Naive thymus-derived CD4-positive, alpha-beta T cell (primary cell): Measurements from ENCODE around the gene AMOTL1. TPM values are rescaled to one million over a fixed set of nuclear protein-coding genes. Genes with fewer than 3 reads are reported as not detected.
"Not testable (repeated sequence)": the region's sequence is repeated elsewhere in the genome, so short reads cannot be mapped to it uniquely, and the experiment has no call there.

ENCODE experiments used
- ATAC-seq: fragments of 150-1000 bp; cut with Tn5 transposase; 2 replicates; pipeline ENCODE4 v1.10.0; 2021; ENCODE audit warnings: mild to moderate bottlenecking, moderate library complexity
- CTCF ChIA-PET: fragments of 350-600 bp; sonication (Branson Sonifier 250); formaldehyde crosslinking; loops from one replicate; lab custom pipeline; 2021; ENCODE audit warnings: antibody characterized with exemption; lab: Charles Lee
- POLR2A ChIA-PET: fragments of 350-600 bp; sonication (Branson Sonifier 250); formaldehyde crosslinking; loops from one replicate; lab custom pipeline; 2021; ENCODE audit warnings: antibody characterized with exemption, inconsistent platforms; lab: Charles Lee
- DNase-seq, 9 donors: peaks; one replicate each; pipeline versions ENCODE4 v3.0.0 to v3.0.0-alpha.2; 2020 to 2022; ENCODE audit warnings: mixed read lengths in 1 of 9
- H3K27ac ChIP-seq: one replicate; pipeline ENCODE4 v1.7.0; 2013; ENCODE audit warnings: mild to moderate bottlenecking, low read depth, low read length, moderate library complexity
- H3K27me3 ChIP-seq, 2 donors: one replicate each; pipeline ENCODE4 v1.7.0; 2013; ENCODE audit warnings: low read length in 2 of 2, mild to moderate bottlenecking in 2 of 2, moderate library complexity in 2 of 2; ENCODE audit not compliant: control insufficient read depth in 2 of 2, insufficient read depth in 2 of 2
- H3K36me3 ChIP-seq, 3 experiments: 1 replicate in 2 of 3; 2 replicates in 1 of 3; pipeline ENCODE4 v1.7.0; 2013; ENCODE audit warnings: low read length in 3 of 3, mild to moderate bottlenecking in 3 of 3, moderate library complexity in 1 of 3; ENCODE audit not compliant: insufficient read depth in 3 of 3, control insufficient read depth in 2 of 3
- H3K4me1 ChIP-seq, 2 donors: one replicate each; pipeline ENCODE4 v1.7.0; 2013; ENCODE audit warnings: low read length in 2 of 2, mild to moderate bottlenecking in 2 of 2, moderate library complexity in 1 of 2; ENCODE audit not compliant: control insufficient read depth in 2 of 2, insufficient read depth in 2 of 2
- H3K4me3 ChIP-seq: 2 replicates; pipeline ENCODE4 v1.7.0; 2013; ENCODE audit warnings: mild to moderate bottlenecking, low read length
- H3K9me3 ChIP-seq, 3 experiments: 1 replicate in 2 of 3; 2 replicates in 1 of 3; pipeline ENCODE4 v1.7.0; 2013; ENCODE audit warnings: low read length in 3 of 3; ENCODE audit not compliant: control insufficient read depth in 2 of 3
- H3K27ac Mint-ChIP-seq, 9 donors: one replicate each; pipeline ENCODE4 v1.8.0; 2020 to 2022; ENCODE audit warnings: mixed read lengths in 9 of 9, mild to moderate bottlenecking in 8 of 9, moderate library complexity in 5 of 9, inconsistent platforms in 2 of 9
- H3K27me3 Mint-ChIP-seq, 5 donors: one replicate each; pipeline ENCODE4 v1.8.0; 2021 to 2022; ENCODE audit warnings: mixed read lengths in 5 of 5, mild to moderate bottlenecking in 1 of 5
- H3K36me3 Mint-ChIP-seq, 5 donors: one replicate each; pipeline ENCODE4 v1.8.0; 2020 to 2022; ENCODE audit warnings: mixed read lengths in 5 of 5, mild to moderate bottlenecking in 3 of 5, inconsistent platforms in 1 of 5
- H3K4me1 Mint-ChIP-seq, 7 donors: one replicate each; pipeline ENCODE4 v1.8.0; 2020 to 2022; ENCODE audit warnings: mixed read lengths in 7 of 7, mild to moderate bottlenecking in 3 of 7, inconsistent platforms in 1 of 7
- H3K4me3 Mint-ChIP-seq, 10 donors: one replicate each; pipeline ENCODE4 v1.8.0; 2020 to 2022; ENCODE audit warnings: mild to moderate bottlenecking in 10 of 10, mixed read lengths in 10 of 10, moderate library complexity in 6 of 10, inconsistent platforms in 2 of 10
- H3K9me3 Mint-ChIP-seq, 11 donors: one replicate each; pipeline ENCODE4 v1.8.0; 2020 to 2022; ENCODE audit warnings: mixed read lengths in 11 of 11, mild to moderate bottlenecking in 4 of 11, inconsistent platforms in 1 of 11, moderate library complexity in 1 of 11
- intact Hi-C, 2 donors: fragments of 100-400 bp; cut with micrococcal nuclease; formaldehyde crosslinking; loops; one replicate each; pipeline ENCODE4 v1.15.1; 2023
- polyA plus RNA-seq, 2 donors: library from polyadenylated mRNA; unstranded; fragments of 300-500 nt; fragmentation: Illumina TruSeq; gene quantifications; one replicate each; pipeline ENCODE4 v1.2.3, GENCODE V29; 2021
- total RNA-seq, 6 experiments: library from RNA in 5 of 6; stranded (reverse) in 5 of 6; gene quantifications; 1 replicate in 5 of 6; 2 replicates in 1 of 6; pipeline ENCODE4 v1.2.3 and lab custom pipeline; 2021 to 2026

AMOTL1 gene
- total and polyA plus RNA-seq, 7 experiments from 2014 or later: 0.05 to 6.3 (median 0.27) TPM; not detected in 2

GRCh38 chr11:94907226-94907625 is 139.1 kb downstream of the AMOTL1 start:
- no peak for DNase-seq
- H3K4me3 ChIP-seq: no peak overlapping the region
- Mint-ChIP-seq H3K27me3 (peaks cover 0 to 6% (median 0%) of the 10 kb centered on the region in 5 donors), H3K4me1 (peaks cover 0 to 8% (median 0%) of the 10 kb centered on the region in 7 donors), H3K4me3 (no peak overlapping the region), H3K36me3 (peaks cover 0 to 27% (median 13%) of the 10 kb centered on the region in 5 donors), H3K9me3 (peaks cover 0 to 11% (median 2%) of the 10 kb centered on the region in 11 donors), H3K27ac (no peak overlapping the region)
- H3K27ac ChIP-seq: no peak overlapping the region
- no peaks in the 10 kb centered on the region for H3K4me1 ChIP-seq
- ChIA-PET POLR2A (no interaction called here), CTCF (no interaction called here)
- H3K27me3 ChIP-seq: no peaks in the 10 kb centered on the region
- no peaks in the 10 kb centered on the region for H3K9me3 ChIP-seq
- no peak for ATAC-seq
- intact Hi-C loops: no loop called here
- H3K36me3 ChIP-seq: no peaks in the 10 kb centered on the region

- Histone ChIP-seq H3K27ac (no peak overlapping the region), H3K4me3 (no peak overlapping the region), H3K36me3 (no peaks in the 10 kb centered on the region), H3K27me3 (no peaks in the 10 kb centered on the region), H3K9me3 (no peaks in the 10 kb centered on the region), H3K4me1 (no peaks in the 10 kb centered on the region)
- DNase-seq: no peak
- Mint-ChIP-seq H3K27me3 (peaks cover 0 to 3% (median 0%) of the 10 kb centered on the region in 5 donors), H3K9me3 (peaks cover 0 to 11% (median 1%) of the 10 kb centered on the region in 11 donors), H3K27ac (no peak overlapping the region), H3K4me1 (peaks cover 0 to 8% (median 0%) of the 10 kb centered on the region in 7 donors), H3K4me3 (no peak overlapping the region), H3K36me3 (peaks cover 0 to 27% (median 12%) of the 10 kb centered on the region in 5 donors)
- no peak for ATAC-seq
- ChIA-PET POLR2A (no interaction called here), CTCF (no interaction called here)
- intact Hi-C loops: no loop called here
Measured at GRCh38 chr11:94909371-94909820, 141.2 kb downstream of the AMOTL1 start.

GRCh38 chr11:94910270-94910669 is 142.1 kb downstream of the AMOTL1 start:
- Histone ChIP-seq H3K27ac (no peak overlapping the region), H3K27me3 (no peaks in the 10 kb centered on the region), H3K4me1 (no peaks in the 10 kb centered on the region), H3K36me3 (no peaks in the 10 kb centered on the region), H3K4me3 (no peak overlapping the region), H3K9me3 (no peaks in the 10 kb centered on the region)
- ChIA-PET CTCF (no interaction called here), POLR2A (no interaction called here)
- Mint-ChIP-seq H3K4me1 (peaks cover 0 to 8% (median 0%) of the 10 kb centered on the region in 7 donors), H3K4me3 (no peak overlapping the region), H3K36me3 (peaks cover 0 to 26% (median 9%) of the 10 kb centered on the region in 5 donors), H3K9me3 (peaks cover 0 to 11% (median under 1%) of the 10 kb centered on the region in 11 donors), H3K27me3 (peaks cover 0 to 3% (median 0%) of the 10 kb centered on the region in 5 donors), H3K27ac (no peak overlapping the region)
- ATAC-seq (no peak), DNase-seq (no peak)
- intact Hi-C loops: no loop called here

- Mint-ChIP-seq H3K9me3 (peaks cover 0 to 11% (median 0%) of the 10 kb centered on the region in 11 donors), H3K27me3 (peaks cover 0 to 6% (median 0%) of the 10 kb centered on the region in 5 donors), H3K4me1 (peaks cover 0 to 8% (median 0%) of the 10 kb centered on the region in 7 donors), H3K4me3 (no peak overlapping the region), H3K36me3 (peaks cover 0 to 21% (median 9%) of the 10 kb centered on the region in 5 donors), H3K27ac (no peak overlapping the region)
- no peak overlapping the region for H3K27ac ChIP-seq
- POLR2A ChIA-PET: no interaction called here
- H3K36me3 ChIP-seq: no peaks in the 10 kb centered on the region
- H3K27me3 ChIP-seq: no peaks in the 10 kb centered on the region
- no peaks in the 10 kb centered on the region for H3K4me1 ChIP-seq
- intact Hi-C loops: no loop called here
- CTCF ChIA-PET: no interaction called here
- no peak for ATAC-seq
- H3K4me3 ChIP-seq: no peak overlapping the region
- DNase-seq: no peak
- no peaks in the 10 kb centered on the region for H3K9me3 ChIP-seq
Measured at GRCh38 chr11:94910779-94911178, 142.6 kb downstream of the AMOTL1 start.

GRCh38 chr11:94912806-94913205 is 144.7 kb downstream of the AMOTL1 start:
- Histone ChIP-seq H3K9me3 (no peaks in the 10 kb centered on the region), H3K27me3 (no peaks in the 10 kb centered on the region), H3K27ac (no peak overlapping the region), H3K36me3 (no peaks in the 10 kb centered on the region), H3K4me1 (no peaks in the 10 kb centered on the region), H3K4me3 (no peak overlapping the region)
- Mint-ChIP-seq H3K27me3 (peaks cover 0 to 8% (median 0%) of the 10 kb centered on the region in 5 donors), H3K36me3 (peaks cover 0 to 10% (median 7%) of the 10 kb centered on the region in 5 donors), H3K9me3 (peaks cover 0 to 2% (median 0%) of the 10 kb centered on the region in 11 donors), H3K27ac (no peak overlapping the region), H3K4me3 (no peak overlapping the region), H3K4me1 (peaks cover 0 to 8% (median 0%) of the 10 kb centered on the region in 7 donors)
- POLR2A ChIA-PET: no interaction called here
- intact Hi-C loops: no loop called here
- CTCF ChIA-PET: interaction anchor here (0.7 to 0.8 kb wide), 2 partner anchors 9 to 129 kb away, joined by 3 to 5 read pairs; no protein-coding TSS in a partner anchor
- DNase-seq: no peak
- ATAC-seq: no peak

- H3K27ac ChIP-seq, H3K9me3 ChIP-seq, H3K27me3 ChIP-seq, DNase-seq, H3K27ac Mint-ChIP-seq, CTCF ChIA-PET, H3K9me3 Mint-ChIP-seq, ATAC-seq, H3K36me3 ChIP-seq, H3K27me3 Mint-ChIP-seq, H3K4me1 ChIP-seq, H3K4me3 ChIP-seq, intact Hi-C loops, POLR2A ChIA-PET, H3K36me3 Mint-ChIP-seq, H3K4me3 Mint-ChIP-seq, H3K4me1 Mint-ChIP-seq: not testable (repeated sequence)
Measured at GRCh38 chr11:94913718-94914394, 145.7 kb downstream of the AMOTL1 start.
